HG03025 (cell line): Measurements from ENCODE around the gene CREB5.

Source experiments
- ATAC-seq: cut with Tn5 transposase; IDR thresholded peaks from one replicate; pipeline ENCODE4 v1.9.1; 2021; ENCODE audit warnings: mild to moderate bottlenecking, moderate library complexity; ENCODE audit not compliant: unreplicated experiment, low FRiP score

The CREB5 gene

DNA sequence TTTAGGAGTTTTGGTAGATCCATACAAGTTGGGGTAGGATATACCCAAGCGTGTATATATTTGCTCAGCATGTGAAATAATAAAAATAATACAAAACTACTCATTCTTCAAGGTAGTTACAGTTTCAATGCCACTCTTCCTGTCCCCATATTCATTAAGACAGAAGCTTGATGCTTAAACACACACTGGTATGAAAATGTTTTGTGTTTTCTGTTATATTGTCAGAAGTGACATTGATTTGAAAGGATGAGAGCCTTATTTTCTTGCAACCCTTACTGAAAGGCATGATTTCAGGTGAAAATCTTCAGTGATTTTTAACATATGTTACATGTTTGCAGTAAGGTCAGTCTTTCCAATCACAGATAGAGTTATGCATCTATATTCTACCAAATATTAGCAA lies 312.2 kb downstream of the CREB5 start:
- ATAC-seq, result no peak

DNA sequence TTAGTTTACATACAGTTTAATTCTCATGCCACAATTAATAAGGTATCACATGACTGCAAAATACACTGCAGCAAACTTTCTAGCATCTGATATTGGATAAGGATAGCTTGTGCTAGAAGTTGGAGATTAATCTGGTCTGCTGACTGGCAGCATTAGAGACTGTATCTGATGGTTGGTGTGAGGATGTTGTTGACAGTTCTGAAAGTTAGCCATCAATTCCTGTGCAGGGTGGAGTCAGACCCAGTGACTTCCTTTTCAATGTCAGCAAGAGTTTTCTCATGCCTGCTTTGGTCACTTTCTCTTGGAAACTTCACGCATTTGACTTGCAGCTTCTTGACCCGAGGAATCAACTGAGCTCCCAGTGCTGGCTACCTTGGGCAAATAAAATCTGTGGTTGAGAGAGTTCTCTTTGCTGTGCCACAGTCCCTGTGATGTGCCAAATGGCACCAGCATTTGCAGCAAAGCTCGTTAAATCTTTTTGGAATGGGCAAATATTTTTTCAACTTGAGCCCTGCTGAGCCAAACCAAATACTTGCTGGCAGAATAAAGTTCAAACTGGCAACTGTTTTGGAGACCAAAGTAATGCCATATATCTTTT lies 312.8 kb downstream of the CREB5 start:
- ATAC-seq, result no peak

DNA sequence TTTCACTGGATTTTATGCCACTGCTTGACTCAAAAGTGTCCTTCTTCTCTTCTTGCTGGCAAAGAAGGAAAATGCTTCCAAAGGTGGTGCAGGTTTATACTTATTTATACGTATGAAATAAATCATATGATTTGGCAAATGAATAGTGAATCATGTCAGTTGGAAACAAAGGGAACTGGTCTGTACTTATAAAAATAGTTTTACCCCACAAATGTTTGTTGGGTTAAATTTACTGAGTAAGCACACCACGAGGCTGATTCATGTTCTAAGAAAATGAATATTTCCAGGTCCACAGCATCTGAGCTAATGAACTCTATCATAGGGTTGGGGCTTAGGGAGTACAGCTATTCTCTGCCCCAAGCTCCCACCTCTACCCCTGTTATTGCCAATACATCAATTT lies 313.6 kb downstream of the CREB5 start:
- no peak for ATAC-seq

DNA sequence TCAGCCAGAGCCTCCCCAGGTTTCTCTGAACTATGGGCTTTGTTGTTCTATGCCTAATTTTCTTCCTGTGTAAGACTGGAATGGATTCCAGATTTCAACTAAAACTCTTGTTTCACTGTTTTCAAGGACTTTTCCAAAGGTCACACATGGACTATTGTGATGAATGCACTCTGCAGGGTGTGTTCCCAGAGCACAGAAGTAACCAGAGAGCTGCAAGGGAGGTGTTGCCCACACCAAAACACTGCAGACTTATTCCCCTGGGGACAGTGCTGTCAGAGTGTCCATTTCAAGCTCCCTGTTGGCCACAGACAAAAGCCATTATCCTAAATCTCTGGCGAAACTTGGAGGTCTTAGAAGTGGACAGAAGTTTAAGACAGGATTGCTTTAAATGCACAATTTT lies 314.2 kb downstream of the CREB5 start:
- ATAC-seq, result no peak

DNA sequence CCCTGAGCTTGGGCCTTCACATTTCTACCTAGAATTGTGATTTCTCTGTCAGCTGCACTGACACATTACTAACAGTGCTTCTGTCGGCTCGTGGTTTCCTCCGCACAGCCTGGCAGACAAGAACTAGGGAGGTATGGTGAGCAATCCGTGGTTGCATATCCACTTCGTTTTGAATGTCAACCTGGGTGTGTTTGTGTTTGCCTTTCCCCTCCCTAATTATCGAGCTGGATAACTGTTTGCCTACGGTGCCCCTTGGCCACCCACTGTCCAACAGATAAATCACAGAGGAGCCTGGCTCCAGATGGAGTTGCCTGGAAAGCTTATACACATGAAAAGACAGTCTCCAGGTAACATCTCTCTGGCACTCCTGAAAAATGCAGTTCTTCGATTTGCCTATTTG lies 317.0 kb downstream of the CREB5 start:
- no peak for ATAC-seq

DNA sequence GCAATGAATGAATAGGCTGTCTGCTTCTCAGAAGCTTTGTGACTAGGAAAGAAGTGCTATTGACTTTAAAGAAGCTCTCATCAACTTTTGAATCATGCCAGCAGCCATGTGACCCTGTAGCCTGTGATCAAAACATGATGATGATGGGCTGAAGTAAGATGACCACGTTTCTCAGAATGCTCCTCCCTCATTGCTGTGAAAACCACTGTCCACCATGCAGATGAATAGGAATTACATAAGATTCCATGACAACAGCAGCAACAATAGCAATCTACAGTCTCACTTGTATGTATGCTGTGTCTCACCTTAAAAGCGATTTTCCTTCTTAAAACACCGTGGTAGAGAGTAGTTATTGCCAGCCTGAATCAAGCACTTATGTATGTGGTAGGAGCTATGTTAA lies 317.4 kb downstream of the CREB5 start:
- ATAC-seq, result no peak

DNA sequence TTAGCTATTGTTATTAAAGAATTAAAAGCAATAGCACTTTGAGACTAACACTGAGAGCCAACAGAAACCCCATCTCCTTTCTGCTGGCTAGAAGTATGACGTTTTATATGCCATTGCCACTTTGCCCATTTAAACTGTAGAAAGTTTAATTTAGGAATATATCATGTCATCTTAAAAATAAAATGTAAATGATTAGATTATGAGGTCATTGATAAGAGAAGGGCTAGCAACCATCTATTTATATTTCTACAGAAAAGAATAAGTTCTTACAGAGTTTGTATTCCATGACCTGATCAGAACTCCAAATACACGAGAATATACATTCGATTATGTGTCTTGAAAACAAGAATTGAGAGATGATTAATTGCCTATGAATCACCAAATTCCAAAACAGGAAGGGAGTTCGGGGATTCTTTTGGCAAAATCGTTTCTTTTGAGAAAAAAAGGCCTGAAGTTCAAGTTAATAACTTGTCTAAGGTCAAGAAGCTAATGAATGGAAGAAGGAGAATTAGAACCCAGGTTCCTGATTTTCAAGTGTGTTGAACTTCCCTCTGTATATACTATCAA lies 318.9 kb downstream of the CREB5 start:
- no peak for ATAC-seq

DNA sequence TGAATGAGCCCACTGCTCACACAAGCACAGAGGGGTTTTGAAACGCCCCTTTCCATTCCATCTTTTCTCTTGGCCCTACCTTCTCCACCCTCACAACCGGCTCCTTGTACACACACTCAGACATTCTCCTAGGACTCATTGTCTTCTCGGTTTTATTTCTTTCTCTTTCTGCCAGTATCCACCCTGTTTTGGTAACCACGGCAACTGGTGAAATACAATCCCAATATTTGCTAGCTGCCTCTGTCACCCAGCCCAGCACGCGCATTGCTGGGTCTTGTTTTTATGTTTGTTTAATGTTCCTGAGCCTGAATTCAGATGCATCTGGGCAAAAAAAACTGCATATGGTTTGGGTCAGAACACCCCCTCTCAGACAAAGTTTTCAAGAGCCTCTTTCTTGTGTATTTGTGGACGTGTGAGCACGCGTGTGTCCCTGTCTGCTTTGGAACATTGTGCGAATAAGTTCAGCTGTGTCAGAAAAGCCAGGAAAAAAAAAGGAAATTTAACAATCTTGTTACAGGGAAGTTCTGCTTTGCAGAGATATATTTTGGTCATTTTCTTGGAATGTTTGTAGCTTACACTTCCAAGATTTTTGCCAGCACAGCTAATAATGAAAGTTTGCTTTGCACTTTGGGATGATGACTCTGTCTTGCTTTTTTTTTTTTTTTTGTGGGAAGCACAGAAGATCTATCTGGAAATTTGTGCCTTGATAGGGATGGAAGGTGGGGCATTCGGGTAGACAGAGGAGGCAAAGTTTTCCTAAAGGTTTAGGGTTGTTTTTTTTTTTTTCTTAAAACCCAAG lies 320.0 kb downstream of the CREB5 start:
- no peak for ATAC-seq

DNA sequence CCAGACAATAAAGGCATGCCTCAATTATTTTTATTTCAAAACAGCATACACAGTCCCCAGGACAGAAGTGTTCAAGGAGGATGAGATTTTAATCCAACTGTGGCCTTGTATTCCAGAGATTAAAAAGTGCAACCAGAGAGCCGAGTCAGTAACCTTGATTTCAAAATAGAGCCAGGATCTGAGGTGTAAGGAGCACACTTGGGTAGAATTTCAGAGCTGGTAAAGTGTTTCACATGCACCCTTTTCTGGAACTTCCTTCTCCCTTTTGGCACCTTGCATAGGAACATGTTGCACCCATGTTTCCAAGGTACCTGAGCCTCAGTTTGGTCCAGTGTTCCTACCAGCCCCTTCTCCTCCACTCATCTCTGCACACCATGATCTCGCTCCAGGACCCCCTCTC lies 320.7 kb downstream of the CREB5 start:
- ATAC-seq, result no peak

DNA sequence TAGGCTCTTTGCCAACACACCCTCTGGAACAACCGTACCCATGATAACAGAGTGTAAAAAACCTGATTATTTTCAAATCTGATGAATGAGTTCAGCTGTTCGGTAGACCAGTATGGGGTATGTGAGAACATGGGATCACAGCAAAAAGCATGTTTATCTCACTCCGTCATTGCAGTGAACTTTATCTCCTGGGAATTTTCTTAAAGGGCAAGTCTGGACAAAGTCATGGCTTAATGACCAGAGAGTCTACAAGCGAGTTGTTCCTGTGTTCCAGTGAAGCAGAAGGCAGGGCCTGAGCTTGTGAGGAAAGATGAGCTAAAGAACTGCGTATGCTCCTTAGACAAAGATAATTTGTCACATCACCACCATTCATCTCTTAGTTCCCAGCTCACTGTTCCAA lies 326.1 kb downstream of the CREB5 start:
- no peak for ATAC-seq

DNA sequence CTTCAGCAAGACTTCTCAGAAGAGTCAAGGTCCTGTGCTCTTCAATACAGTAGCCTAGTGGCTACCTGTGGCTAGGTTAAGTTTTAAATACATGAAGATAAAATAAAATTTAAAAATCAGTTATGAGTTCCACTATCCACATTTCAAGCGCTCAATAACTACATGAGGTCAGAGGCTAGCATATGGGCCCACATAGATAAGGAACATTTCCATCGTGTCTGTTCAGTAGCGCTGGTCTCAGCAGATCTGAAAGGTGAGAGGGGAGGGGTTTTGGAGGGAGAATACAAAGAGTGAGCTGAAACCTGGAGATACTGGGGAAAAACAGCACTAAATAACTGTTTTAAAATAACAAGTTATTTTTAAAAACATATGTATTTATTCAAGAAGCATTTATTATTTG lies 326.8 kb downstream of the CREB5 start:
- no peak for ATAC-seq

DNA sequence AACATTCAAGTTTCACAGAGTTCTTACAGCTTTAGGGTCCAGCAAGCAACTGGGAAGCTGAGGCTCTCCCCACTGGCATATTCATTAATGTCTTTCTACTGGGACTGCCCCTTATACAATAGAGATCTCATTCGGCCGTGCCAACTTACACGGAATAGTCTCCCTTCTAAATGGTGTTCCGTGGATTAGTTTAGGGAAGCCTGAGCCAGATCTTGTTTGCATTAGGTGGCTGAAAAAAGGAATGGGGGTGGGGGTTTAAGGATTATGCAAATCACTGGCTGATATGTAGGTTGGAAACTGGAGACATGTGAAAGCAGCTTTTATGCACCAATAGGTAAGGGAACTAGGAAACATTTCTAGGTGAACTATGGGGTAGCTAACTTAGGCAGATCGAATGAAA lies 327.5 kb downstream of the CREB5 start:
- no peak for ATAC-seq

DNA sequence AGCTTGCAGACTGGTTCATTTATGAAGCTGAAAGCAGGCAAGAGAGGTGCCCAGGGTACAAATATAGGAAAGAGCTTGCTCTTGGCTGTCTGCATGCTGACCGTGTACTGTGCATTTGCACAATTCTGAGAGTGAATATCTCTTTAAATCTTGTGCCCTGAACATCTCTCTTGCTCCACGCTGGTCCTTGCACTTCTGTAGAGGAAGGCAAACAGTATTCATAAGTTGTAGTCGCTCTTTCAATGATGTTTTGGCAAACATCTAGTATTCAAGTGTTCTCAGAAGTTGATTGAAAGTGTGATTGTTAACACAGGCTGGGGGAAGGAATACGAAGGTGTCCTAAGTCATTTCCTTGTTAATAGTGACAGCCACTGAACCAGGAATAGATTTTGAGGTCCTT lies 332.6 kb downstream of the CREB5 start:
- ATAC-seq, result no peak

DNA sequence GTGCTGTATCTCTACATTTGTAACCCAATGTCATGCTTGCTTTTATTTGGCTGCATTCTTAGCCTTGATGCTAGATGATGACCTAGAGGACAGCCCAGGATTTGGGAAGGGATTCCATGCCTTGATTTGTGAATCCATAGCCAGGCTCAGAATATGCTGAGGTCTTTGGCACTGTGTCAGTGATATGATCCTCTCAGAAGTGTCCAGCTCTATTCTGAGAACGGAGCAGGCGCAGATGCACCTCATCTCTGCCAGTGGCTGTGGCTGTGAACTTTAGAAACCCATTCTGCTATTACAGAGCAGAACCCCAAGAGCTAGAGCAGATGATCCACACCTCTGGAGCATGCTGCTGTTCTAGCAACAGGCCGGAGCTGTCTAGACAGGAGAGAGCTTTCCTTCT lies 333.0 kb downstream of the CREB5 start:
- no peak for ATAC-seq

DNA sequence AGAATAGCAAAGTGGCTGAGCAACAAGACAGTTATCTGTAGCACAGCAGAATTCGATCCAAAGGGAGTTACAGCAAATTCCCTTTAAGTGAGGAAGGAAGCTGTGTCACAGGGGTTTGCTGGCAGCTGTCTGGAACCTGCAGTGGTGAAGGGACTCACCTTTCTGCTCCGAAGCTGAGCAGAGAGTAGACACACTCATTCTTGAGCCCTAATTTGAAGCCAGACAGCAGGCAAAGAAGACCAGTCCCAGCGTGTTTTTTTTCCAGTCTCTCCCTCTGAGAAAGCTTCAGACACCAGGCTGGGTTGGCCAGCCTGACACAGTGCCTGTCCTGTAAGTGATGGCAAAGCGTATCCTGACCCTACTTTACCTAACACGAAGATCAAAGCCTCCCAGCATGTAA lies 335.1 kb downstream of the CREB5 start:
- no peak for ATAC-seq

DNA sequence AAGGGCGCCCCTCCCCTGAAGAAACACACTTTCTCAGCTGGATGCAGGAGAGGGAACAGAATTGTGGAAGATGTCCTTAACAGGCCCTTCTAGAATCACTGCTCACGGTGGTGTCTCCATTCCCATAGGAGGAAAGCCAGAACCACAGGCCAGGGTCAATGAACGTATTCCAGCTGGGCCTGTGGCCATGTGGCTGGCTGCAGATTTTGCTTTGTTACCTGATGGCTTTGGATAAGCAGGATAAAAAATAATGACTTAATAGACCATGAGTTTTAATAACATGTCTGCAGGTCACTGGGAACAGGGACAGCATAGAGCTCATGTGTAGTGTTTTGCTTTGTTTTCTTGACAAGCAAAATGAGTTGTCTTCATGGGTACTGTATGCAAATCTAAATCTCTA lies 335.5 kb downstream of the CREB5 start:
- ATAC-seq, result no peak

DNA sequence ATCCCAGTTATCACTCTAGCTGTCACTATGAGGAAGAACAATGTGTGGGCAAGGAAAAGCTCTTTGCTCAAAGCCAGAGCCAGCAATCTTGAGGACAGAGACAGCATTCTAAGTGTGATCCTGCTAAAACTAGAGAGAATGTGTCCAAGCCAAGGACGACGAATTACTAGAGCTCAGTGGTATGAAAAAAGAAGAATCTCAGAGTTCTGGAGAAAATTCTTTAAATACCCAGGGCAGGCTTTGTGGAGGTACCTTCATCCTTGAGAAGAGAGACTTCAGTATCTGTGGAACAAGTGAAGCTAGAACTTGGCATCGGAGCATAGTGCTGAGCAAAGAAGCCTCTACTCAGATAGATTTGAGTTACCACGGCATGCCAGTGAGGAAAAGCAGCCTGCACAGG lies 336.0 kb downstream of the CREB5 start:
- no peak for ATAC-seq

DNA sequence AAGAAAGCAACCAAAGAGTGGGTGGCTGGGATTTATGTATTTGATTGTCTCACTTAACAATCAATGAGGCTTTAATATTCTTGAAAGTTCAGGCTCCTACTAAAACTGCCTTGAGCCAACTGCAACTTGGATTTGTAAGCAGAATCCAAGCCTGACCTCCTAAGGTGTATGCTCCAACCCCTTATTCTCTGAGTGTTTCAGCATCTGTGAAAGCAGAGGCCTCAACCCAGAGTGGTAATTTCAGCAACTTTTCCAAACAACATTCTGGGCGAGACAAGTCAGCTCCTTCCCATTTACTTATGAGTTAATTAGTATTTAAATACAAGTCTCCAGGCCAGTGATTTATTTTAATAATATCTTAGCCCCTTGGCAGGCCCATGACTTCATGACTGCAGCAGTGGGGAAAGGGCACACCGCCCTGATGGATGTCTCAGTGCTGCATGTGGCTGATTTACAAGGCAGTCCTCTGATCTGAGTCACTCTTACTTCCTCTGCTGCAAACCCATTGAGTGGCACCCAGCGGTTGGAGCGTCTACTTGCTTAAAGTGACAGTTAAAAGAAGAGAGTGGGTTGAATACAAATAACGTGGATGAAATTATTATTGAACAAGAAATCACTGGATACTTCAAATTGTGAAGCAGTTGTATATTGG lies 336.7 kb downstream of the CREB5 start:
- no peak for ATAC-seq

DNA sequence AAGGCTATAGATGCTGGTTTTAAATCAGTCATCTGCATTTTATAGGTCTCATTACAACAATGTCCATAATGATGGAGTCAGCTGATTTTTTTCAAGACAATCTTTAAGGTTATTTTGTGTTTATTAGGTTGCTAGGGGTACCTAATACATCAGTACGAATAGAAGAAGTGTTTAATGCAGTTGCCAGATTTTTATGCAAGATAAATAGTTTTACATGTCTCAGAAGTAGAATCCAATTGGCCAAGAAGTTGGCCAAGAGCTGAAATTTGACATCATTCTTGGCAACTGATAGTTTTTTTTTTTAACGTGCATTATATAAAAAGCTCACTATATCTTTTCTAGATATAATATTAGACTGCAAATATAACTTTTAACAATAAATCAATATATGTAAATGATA lies 337.3 kb downstream of the CREB5 start:
- no peak for ATAC-seq

DNA sequence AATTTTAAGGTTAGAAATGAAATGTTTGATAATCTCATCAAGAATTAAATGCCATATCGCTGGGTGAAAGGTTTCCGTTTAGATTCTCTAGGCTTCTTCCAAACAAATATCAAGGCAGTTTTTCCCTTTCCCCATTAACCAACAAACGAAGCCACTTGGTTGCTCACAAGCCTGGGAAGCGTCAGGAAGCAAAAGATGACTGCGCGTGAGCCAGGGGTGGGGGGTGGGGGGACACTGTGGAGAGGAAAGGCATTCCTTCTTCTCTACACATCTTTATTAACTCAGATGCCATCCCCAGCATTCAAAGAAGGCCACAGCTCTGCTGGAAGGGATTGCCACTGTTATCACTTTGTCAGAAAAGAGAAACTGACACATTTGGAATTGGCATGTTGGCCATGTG lies 338.7 kb downstream of the CREB5 start:
- ATAC-seq, result no peak

DNA sequence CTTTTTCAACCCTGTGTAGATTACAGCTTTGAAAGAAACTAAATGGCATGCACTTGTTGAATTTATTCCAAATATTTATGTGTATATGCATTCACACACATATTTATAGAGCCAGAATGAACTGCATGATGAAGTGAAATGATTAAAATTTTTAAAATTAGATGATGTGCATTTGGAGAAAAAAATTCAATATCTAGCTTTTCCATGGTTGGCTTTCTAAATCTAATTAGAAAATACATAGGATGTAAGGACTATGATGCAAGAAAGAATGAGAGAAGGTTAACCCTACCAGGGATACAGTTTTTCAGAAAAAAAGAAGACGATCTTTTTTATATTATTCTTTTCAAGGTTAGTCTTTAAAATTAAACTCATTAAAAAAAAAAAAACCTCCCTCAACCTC lies 341.3 kb downstream of the CREB5 start:
- no peak for ATAC-seq

DNA sequence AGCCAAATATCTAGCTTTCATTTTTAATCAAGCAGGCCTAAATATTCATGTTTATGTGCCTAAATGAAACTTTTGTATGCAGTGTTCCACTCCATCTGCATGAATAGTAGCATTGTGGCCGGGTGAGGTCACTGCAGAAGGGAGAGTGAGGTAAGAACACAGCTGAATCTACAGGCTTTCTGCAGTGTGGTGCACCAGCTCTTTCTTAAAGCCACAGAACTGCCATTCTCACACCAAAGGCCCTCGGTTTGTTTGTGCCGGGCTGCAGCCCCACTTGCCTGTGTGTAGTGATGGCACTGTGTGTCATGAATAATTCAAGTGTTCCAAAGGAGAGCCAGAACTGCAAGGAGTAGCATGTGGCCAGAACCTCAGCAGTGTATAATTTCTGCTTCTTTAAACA lies 341.7 kb downstream of the CREB5 start:
- ATAC-seq, result no peak
